ENCODE data around the gene NAALAD2.
"Not testable (repeated sequence)": the region's sequence is repeated elsewhere in the genome, so short reads cannot be mapped to it uniquely, and the experiment has no call there.

Gene NAALAD2

DNA sequence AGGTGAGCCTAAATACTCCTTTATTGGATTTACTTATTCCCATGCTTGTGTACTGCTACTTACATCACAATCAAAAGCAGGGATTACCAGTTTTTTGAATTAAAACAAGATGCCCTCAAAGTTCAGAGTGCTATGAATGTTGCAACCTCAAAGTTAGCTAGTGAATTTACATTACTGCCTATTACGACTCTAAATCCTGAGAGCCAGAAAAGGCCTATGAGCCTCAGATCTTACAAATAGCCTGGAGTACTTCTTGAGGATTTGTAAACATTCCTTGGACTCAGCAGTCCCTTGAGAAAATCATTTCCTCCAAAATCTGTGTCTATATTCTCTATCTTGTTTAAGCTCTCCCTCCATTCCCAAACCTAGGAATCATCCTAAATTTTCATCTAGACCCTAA lies 62.9 kb downstream of the NAALAD2 start:
- no peak for DNase-seq

DNA sequence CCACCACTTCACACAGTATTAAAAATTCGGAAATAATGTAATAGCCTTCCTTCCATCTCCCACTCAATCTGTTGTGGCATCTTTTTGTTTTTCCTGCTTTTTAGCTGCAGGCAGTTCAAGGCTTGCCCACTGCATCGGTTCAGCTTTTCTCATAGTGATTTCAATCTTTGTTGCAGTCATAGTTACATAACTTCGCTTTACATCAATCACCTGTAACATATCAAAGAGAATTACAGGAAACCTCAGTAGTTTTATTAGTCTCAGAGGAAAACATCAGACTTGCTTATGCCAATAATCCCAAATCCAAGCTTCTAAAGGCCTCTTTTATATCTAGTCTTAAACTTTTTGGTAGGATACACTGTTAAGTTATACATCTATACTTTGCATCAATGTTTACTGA lies 67.9 kb downstream of the NAALAD2 start:
- DNase-seq, result no peak

- DNase-seq, result no peak
These were observed 69.9 kb downstream of the NAALAD2 start for GRCh38 chr11:90204407-90204806.

GRCh38 chr11:90204832-90205646 lies 70.6 kb downstream of the NAALAD2 start:
- DNase-seq, result peak; percentile 35

DNA sequence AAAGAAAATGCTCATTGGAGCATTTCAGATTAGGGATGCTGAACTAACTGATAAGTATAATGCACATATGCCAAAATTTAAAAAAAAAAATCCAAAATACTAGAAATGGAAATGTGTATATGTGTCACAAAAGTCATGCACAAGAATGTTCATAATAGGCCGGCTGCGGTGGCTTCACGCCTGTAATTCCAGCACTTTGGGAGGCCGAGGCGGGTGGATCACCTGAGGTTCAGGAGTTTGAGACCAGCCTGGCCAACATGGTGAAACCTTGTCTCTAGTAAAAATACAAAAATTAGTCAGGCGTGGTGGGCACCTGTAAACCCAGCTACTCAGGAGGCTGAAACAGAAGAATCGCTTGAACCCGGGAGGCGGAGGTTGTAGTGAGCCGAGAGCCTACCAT lies 73.5 kb downstream of the NAALAD2 start:
- DNase-seq, result not testable (repeated sequence)

DNA sequence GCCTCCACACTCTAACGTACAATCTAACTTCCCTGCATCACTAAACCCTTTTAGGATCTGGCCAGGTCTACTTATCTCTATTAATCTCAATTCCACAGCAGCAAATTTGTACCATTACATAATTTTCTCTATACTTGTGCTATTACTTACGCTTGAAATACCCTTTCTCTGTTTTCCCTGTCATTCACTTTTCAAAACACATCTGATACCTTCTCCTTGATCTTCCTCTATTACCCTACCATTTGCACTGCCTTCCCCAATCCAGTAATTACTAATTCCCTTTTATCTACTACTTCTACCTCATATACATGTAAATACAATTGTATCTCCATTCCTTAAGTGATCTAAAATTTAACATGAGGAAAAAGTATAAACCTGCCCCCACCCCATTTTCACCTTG lies 74.4 kb downstream of the NAALAD2 start:
- DNase-seq, result no peak

DNA sequence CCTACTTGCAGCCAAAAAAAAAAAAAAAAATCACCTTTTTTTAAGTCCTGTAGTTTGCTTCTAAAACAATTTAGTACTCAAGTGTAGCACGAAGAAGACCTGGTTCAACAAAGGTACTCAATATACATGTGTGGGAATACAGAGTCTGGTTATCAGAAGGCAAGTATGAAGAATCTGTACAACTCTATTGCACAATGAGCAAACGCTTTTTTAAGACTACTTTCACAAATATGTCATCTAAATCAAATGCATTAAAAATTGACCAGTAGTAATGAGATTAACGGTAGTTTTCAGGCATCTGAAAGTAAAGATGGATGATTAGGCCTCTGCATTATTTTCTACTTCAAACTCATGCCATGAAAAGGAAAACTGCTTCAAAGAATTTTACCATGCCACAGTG lies 78.9 kb downstream of the NAALAD2 start:
- no peak for DNase-seq

GRCh38 chr11:90216611-90217010 lies 82.1 kb downstream of the NAALAD2 start:
- DNase-seq, result no peak

DNA sequence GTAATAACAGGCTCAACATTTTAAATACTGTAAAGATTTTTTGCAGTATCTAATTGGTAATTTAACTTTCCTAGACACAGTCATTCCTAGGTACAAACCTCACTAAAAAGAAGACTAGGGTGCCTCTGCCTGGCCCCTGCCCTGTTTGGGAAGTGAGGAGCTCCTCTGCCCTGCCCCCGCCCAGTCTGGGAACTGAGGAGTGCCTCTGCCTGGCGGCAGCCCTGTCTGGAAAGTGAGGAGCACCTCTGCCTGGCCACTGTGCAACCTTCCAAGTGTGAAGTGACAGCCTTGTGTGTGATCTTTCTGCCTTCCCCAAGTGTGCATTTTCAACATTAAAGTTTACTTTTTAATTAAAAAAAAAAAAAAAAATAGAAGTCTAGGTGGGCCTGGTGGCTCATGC lies 84.1 kb downstream of the NAALAD2 start:
- no peak for DNase-seq

- DNase-seq, result no peak
These were observed 85.0 kb downstream of the NAALAD2 start for GRCh38 chr11:90219438-90219837.

DNA sequence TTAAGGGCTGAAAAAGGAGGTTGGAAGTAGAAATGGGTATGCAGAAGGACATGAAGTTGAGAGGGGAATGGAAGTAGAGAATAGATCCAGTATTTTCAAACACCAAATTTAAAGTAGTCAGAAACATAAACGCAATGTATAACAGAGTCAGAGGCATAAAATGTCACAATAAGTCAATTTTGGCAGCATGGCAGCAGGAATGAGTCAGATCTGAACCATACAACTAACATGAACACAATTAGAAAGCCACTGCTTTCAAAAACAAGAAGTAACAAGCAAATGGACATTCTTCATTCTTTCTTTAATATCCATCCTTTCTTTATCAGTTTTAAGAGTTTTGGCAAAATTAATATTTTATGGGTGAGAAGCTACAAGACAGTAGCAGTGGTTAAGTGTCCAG lies 85.9 kb downstream of the NAALAD2 start:
- DNase-seq, result no peak

GRCh38 chr11:90221803-90222458 lies 87.5 kb downstream of the NAALAD2 start:
- peak; percentile 18 for DNase-seq

- DNase-seq, result peak; percentile 58
These were observed 88.2 kb downstream of the NAALAD2 start, which contains the start of gene CHORDC1 for GRCh38 chr11:90222459-90223247. TSS of gene CHORDC1 (minus strand) at chr11:90223049. CDS start at chr11:90222954, 95 bp downstream.

GRCh38 chr11:90223248-90223585 lies 88.8 kb downstream of the NAALAD2 start:
- DNase-seq, result no peak

GRCh38 chr11:90228056-90228455 lies 93.6 kb downstream of the NAALAD2 start:
- no peak for DNase-seq

- DNase-seq, result no peak
These were observed 95.3 kb downstream of the NAALAD2 start for GRCh38 chr11:90229791-90230190.

GRCh38 chr11:90234977-90235376 lies 100.5 kb downstream of the NAALAD2 start:
- no peak for DNase-seq

- DNase-seq, result no peak
These were observed 101.1 kb downstream of the NAALAD2 start for GRCh38 chr11:90235526-90235925.

- no peak for DNase-seq
These were observed 102.5 kb downstream of the NAALAD2 start for GRCh38 chr11:90237004-90237403.

- DNase-seq, result not testable (repeated sequence)
These were observed 105.6 kb downstream of the NAALAD2 start for GRCh38 chr11:90239967-90240636.

DNA sequence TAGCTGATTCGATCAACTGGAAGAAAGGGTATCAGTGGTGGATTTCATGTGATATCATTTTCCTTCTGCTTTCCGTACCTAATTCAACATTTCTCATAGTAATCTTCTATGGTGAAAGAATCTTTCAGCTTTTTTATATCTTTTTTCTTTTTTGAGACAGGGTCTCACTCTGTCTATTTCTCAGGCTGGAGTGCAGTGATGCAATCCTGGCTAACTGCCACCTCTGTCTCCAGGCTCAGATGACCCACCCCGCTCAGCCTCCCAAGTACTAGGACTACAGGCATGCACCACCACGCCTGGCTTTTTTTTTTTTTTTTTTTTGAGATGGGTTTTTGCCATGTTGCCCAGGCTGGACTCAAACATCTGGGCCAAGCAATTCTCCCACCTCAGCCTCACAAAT lies 107.0 kb downstream of the NAALAD2 start:
- no peak for DNase-seq
